Omental fat pad (tissue), 4 donors: ENCODE data around the gene ANKHD1. TPM values are rescaled to one million over a fixed set of nuclear protein-coding genes. Genes with fewer than 3 reads are reported as not detected.

ENCODE experiments used
- ATAC-seq: fragments of 150-250 bp; one replicate; pipeline ENCODE4 v1.9.1; 2016; ENCODE audit warnings: mild to moderate bottlenecking, moderate library complexity; ENCODE audit not compliant: low FRiP score
- DNase-seq: peaks from one replicate; pipeline ENCODE4 v3.0.0-alpha.2; 2019; ENCODE audit warnings: low spot score
- total RNA-seq, 4 donors: library from RNA; depleted of rRNA; stranded (reverse); fragments of >200 nt; gene quantifications; one replicate each; pipeline ENCODE4 v1.1.0, GENCODE V29; 2016
- TF ChIP-seq, protein P1 (sequence below), 3 donors: fragments of 450-650 bp; IDR thresholded peaks; one replicate each; pipeline ENCODE4 v1.5.1; 2016 to 2017; ENCODE audit warnings: antibody characterized with exemption in 3 of 3, mild to moderate bottlenecking in 3 of 3, moderate library complexity in 2 of 3

Gene ANKHD1
- total RNA-seq, 4 donors from 2014 or later: 80.0 to 149 (median 103) TPM

DNA sequence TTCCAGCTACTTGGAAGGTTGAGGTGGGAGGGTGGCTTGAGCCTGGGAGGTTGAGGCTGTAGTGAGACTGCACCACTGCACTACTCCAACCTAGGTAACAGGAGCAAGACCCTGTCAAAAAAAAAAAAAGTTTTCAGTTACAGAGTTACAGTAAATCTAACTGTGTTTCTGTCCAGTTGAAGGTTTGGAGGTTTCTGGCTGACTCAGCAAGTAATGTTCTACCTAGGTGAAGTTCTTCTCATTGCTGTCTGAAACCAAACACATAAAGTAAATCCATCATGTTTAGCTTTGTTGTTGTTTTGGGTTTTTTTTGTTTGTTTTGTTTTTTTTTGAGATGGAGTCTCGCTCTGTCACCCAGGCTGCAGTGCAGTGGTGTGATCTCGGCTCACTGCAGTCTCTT lies 7.9 kb upstream of the ANKHD1 start:
- ATAC-seq: no peak
- TF ChIP-seq, protein P1, sequence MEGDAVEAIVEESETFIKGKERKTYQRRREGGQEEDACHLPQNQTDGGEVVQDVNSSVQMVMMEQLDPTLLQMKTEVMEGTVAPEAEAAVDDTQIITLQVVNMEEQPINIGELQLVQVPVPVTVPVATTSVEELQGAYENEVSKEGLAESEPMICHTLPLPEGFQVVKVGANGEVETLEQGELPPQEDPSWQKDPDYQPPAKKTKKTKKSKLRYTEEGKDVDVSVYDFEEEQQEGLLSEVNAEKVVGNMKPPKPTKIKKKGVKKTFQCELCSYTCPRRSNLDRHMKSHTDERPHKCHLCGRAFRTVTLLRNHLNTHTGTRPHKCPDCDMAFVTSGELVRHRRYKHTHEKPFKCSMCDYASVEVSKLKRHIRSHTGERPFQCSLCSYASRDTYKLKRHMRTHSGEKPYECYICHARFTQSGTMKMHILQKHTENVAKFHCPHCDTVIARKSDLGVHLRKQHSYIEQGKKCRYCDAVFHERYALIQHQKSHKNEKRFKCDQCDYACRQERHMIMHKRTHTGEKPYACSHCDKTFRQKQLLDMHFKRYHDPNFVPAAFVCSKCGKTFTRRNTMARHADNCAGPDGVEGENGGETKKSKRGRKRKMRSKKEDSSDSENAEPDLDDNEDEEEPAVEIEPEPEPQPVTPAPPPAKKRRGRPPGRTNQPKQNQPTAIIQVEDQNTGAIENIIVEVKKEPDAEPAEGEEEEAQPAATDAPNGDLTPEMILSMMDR (IDR thresholded peaks at IDR 0.05): no peak
- no peak for DNase-seq

DNA sequence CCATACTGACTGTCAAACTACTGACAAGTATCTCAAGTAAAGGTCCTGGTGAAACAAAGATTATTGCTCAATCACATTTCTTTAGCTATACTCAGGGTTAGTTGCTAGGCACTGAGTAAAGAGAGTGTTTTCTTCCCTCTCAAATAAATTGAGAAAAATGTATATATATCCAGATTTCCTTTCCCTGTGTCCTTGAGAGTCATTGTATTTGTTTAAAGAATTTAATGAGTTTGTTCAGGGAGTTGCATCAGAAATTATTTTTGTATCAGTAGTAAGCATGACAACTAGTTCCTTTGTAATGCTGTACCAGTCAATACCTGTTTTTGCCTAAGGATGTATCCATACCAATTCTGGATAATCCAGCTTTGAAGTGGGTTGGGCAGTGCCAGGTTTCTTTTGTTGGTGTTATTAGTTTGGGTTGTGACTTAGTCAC lies 3.2 kb upstream of the ANKHD1 start:
- TF ChIP-seq, protein P1 (IDR thresholded peaks at IDR 0.05): no peak
- ATAC-seq: no peak
- DNase-seq: no peak

DNA sequence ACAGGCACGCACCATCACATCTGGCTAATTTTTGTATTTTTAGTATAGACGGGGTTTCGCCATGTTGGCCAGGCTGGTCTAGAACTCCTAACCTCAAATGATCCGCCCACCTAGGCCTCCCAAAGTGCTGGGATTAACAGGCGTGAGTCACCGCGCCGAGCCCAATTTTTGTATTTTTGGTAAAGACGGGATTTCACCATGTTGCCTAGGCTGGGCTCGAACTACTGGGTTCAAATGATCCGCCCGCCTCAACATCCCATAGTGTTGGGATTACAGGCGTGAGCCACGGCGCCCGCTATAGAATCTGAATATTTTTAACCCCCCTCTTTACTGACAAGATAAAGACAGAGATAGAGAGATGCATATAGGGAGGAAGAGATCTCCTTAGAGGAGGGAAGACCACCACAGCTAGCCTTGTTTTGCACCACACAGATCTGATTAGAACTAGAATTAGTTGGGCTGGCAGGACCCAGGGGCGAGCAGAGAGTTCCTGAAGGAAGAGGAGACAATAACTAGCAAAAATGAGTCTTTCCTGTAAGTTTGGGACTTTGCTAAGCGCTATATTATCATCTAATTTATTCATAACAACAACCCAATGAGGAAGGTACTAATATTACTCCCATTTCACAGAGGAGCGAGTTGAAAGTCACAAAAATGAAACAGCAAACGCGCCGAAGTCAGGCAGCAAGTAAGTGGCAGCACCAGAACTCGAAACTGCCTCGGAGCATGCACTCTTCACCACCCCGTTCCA lies 1.5 kb upstream of the ANKHD1 start:
- ATAC-seq (no peak), DNase-seq (no peak)
- TF ChIP-seq, protein P1 (IDR thresholded peaks at IDR 0.05): no peak

DNA sequence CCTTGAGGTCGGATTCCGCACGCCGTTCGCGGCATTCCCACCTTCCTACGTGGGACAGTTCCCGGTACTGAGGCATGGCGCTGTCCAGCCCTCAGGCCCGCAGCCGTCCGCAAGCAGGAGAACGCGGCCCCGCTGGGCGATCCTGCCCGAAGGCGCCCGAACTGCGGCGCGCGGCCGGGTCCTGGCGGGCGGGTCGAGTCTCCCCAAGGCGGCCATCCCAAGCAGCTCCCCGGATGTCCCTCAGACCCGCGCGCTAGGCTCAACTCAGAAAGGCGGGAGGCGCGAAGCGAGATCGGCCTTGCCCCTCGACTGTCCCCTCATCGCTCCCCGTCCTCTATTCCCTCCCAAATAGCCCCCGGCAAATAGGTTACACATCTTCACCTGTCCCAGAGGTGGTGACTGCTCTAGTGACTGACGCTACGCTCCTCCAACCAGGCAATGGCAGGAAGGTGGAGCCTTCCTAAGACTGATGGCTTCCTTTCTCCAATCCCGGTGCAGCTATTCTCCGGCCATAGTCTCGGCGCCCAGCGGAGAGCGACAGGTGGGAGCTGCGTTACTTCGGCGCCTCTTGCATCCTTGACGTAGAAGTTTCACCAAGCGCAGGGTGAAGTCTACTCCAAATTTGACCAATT lies 787 bp upstream of the ANKHD1 start:
- TF ChIP-seq, protein P1 (IDR thresholded peaks at IDR 0.05): no peak
- ATAC-seq (peak; percentile 92), DNase-seq (peak; percentile 71)

DNA sequence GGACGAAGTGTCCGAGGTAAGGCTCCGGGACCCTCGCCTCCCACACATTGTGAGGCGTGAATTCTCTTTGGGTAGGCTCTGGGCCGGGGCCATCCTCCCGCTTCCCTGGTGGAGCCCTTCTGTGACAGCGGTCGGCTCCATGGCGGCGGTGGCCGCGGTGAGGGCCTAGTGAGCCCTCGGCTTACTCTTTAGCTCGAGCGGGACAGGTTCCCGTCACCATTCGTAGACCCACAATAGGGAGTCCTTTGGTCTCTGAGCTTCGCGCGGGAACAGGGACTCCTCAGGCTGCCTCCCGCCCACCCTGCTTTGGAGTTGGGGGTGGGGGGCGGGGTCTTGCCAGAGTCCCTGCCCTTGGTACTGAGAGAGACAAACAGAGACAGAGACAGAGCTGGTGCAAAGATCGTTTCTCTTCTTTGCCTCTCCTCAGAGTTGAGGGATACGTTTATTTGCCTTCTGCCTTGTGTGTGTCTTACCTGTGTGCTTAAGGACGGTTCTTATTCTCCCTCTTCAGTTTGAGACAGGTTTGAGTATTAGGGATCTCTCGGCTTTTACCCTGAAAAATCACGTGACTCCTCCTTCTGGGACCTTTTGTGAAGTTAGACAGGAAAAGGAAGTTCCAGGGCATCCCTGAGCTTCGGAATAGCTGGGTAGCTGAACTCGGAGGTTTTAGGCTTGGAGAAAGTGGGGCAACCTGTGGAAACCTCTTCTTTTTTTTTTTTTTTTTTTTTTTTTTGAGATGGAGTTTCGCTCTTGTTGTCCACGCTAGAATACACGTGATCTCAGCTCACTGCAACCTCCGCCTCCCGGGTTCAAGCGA lies 833 bp downstream of the ANKHD1 start:
- DNase-seq: no peak
- TF ChIP-seq, protein P1 (IDR thresholded peaks at IDR 0.05): no peak
- ATAC-seq: no peak

DNA sequence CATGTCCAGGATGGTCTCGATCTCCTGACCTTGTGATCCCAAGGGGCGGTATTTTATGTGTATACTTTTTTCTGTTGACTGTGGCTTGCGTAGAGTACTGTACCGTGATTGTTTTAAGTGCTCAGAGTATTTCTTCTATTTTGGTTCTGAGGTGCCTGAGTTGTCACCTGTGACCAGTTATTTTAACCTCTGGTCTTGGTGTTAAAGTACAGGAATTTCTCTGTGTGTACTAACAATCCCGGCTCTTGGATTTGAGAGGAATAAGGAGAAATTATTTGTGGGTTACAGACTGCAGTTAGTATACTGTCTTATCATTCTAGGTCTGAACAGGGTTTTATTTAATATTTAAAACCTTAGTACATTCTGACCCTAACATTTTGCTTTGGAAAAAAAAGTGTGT lies 2.0 kb downstream of the ANKHD1 start:
- DNase-seq (no peak), ATAC-seq (no peak)
- TF ChIP-seq, protein P1 (IDR thresholded peaks at IDR 0.05): no peak
